Coronary artery (tissue), 2 donors: ENCODE data around the gene ZNF211.

ENCODE experiments used
- DNase-seq: peaks from one replicate; pipeline ENCODE4 v3.0.0-alpha.2; 2017; ENCODE audit warnings: low spot score
- H3K27ac ChIP-seq, 2 donors: fragments of 200-600 bp; sonication (generic); one replicate each; pipeline ENCODE4 v1.5.1; 2016 to 2019
- H3K4me3 ChIP-seq: fragments of 200-600 bp; sonication (generic); 2 replicates; pipeline ENCODE4 v1.5.1; 2016; ENCODE audit warnings: mild to moderate bottlenecking, moderate library complexity
- CTCF ChIP-seq: fragments of 200-600 bp; sonication (generic); IDR thresholded peaks from one replicate; pipeline ENCODE4 v1.5.1; 2019; ENCODE audit warnings: antibody characterized with exemption

ZNF211 gene

GRCh38 chr19:57641715-57642234 lies 8.8 kb downstream of the ZNF211 start:
- no peak for DNase-seq
- TF ChIP-seq CTCF: no peak
- Histone ChIP-seq H3K4me3 (peak overlapping the region; percentile 39), H3K27ac (no peak overlapping the region)

- TF ChIP-seq CTCF: no peak
- no peak overlapping the region for H3K27ac ChIP-seq
- DNase-seq: no peak
- peak overlapping the region; percentile 39 for H3K4me3 ChIP-seq
Observed at GRCh38 chr19:57642396-57643046, 9.6 kb downstream of the ZNF211 start.

GRCh38 chr19:57643734-57644133 lies 10.8 kb downstream of the ZNF211 start:
- no peak overlapping the region for H3K27ac ChIP-seq
- no peak overlapping the region for H3K4me3 ChIP-seq
- no peak for TF ChIP-seq CTCF
- no peak for DNase-seq

- DNase-seq: no peak
- H3K27ac ChIP-seq: no peak overlapping the region
- no peak overlapping the region for H3K4me3 ChIP-seq
- TF ChIP-seq CTCF: no peak
Observed at GRCh38 chr19:57648331-57649003, 15.5 kb downstream of the ZNF211 start.

GRCh38 chr19:57651654-57651996 lies 18.7 kb downstream of the ZNF211 start:
- no peak for TF ChIP-seq CTCF
- no peak for DNase-seq
- Histone ChIP-seq H3K4me3 (no peak overlapping the region), H3K27ac (no peak overlapping the region)

GRCh38 chr19:57653689-57654088 lies 20.7 kb downstream of the ZNF211 start:
- TF ChIP-seq CTCF: no peak
- Histone ChIP-seq H3K4me3 (no peak overlapping the region), H3K27ac (no peak overlapping the region)
- no peak for DNase-seq

GRCh38 chr19:57655443-57655842 lies 22.5 kb downstream of the ZNF211 start:
- DNase-seq: no peak
- no peak for TF ChIP-seq CTCF
- Histone ChIP-seq H3K27ac (no peak overlapping the region), H3K4me3 (no peak overlapping the region)
